ENCODE results near the gene SP5. TPM values are rescaled to one million over a fixed set of nuclear protein-coding genes. Genes with fewer than 3 reads are reported as not detected.
A peak's percentile ranks its signal among the peaks of the same experiment; 100 is the strongest.

Gene SP5
- total RNA-seq, 2 experiments from 2014 or later, result not detected

GRCh38 chr2:170736628-170737027 is 21.5 kb downstream of the SP5 start:
- no peaks in the 10 kb centered on the region for H3K4me1 Mint-ChIP-seq (ENCODE audit: low read depth)
- peaks cover 20% of the 10 kb centered on the region for H3K27me3 Mint-ChIP-seq
- no peaks in the 10 kb centered on the region for H3K36me3 Mint-ChIP-seq (ENCODE audit: low read depth)
- TF ChIP-seq CTCF (IDR thresholded peaks at IDR 0.05), result no peak
- no peaks in the 10 kb centered on the region for H3K4me1 ChIP-seq (ENCODE audit: insufficient read depth, low read length)
- peaks cover 5 to 9% of the 10 kb centered on the region in 2 experiments for H3K27me3 ChIP-seq (ENCODE audit: control insufficient read depth in 1 of 2, insufficient read depth in 2 of 2, low read length in 2 of 2)
- H3K27ac ChIP-seq (ENCODE audit: low read depth in 1 of 2, low read length in 2 of 2), result no peak overlapping the region
- peaks cover 0 to 5% of the 10 kb centered on the region in 2 experiments for H3K9me3 ChIP-seq (ENCODE audit: control insufficient read depth in 1 of 2, insufficient read depth in 1 of 2, low read length in 2 of 2)
- ATAC-seq (ENCODE audit: poor library complexity) (no peak), DNase-seq (peak in 1 of 14 experiments; percentile 3)
- CTCF ChIA-PET, result no interaction called here
- no peaks in the 10 kb centered on the region for H3K9me3 Mint-ChIP-seq
- H3K27ac Mint-ChIP-seq, result no peak overlapping the region
- H3K36me3 ChIP-seq (ENCODE audit: insufficient read depth, low read length), result no peaks in the 10 kb centered on the region
- H3K4me3 ChIP-seq (ENCODE audit: low read length), result no peak overlapping the region
- intact Hi-C loops (cut with DNase I, micrococcal nuclease), result loop anchor here in 1 of 2 experiments (5.0 kb wide), 1 partner anchor 76 kb away; no protein-coding TSS in a partner anchor
- no peak overlapping the region for H3K4me3 Mint-ChIP-seq
- POLR2A ChIA-PET, result no interaction called here

GRCh38 chr2:170737406-170737805 is 22.3 kb downstream of the SP5 start:
- Histone ChIP-seq H3K9me3 (ENCODE audit: control insufficient read depth in 1 of 2, insufficient read depth in 1 of 2, low read length in 2 of 2) (peaks cover 0 to 5% of the 10 kb centered on the region in 2 experiments), H3K4me1 (ENCODE audit: insufficient read depth, low read length) (no peaks in the 10 kb centered on the region), H3K27ac (ENCODE audit: low read depth in 1 of 2, low read length in 2 of 2) (no peak overlapping the region), H3K4me3 (ENCODE audit: low read length) (no peak overlapping the region), H3K27me3 (ENCODE audit: control insufficient read depth in 1 of 2, insufficient read depth in 2 of 2, low read length in 2 of 2) (peaks cover 5 to 10% of the 10 kb centered on the region in 2 experiments), H3K36me3 (ENCODE audit: insufficient read depth, low read length) (no peaks in the 10 kb centered on the region)
- ATAC-seq (ENCODE audit: poor library complexity), result no peak
- no peaks in the 10 kb centered on the region for H3K4me1 Mint-ChIP-seq (ENCODE audit: low read depth)
- no peak for DNase-seq
- H3K9me3 Mint-ChIP-seq, result no peaks in the 10 kb centered on the region
- no peak for TF ChIP-seq CTCF (IDR thresholded peaks at IDR 0.05)
- ChIA-PET POLR2A (no interaction called here), CTCF (no interaction called here)
- peaks cover 20% of the 10 kb centered on the region for H3K27me3 Mint-ChIP-seq
- no peaks in the 10 kb centered on the region for H3K36me3 Mint-ChIP-seq (ENCODE audit: low read depth)
- no peak overlapping the region for H3K4me3 Mint-ChIP-seq
- intact Hi-C loops (cut with DNase I, micrococcal nuclease), result loop anchor here in 1 of 2 experiments (5.0 kb wide), 1 partner anchor 75 kb away; no protein-coding TSS in a partner anchor
- no peak overlapping the region for H3K27ac Mint-ChIP-seq

GRCh38 chr2:170737821-170738220 is 22.7 kb downstream of the SP5 start:
- Mint-ChIP-seq H3K36me3 (ENCODE audit: low read depth) (no peaks in the 10 kb centered on the region), H3K27me3 (peaks cover 20% of the 10 kb centered on the region), H3K4me1 (ENCODE audit: low read depth) (no peaks in the 10 kb centered on the region), H3K4me3 (no peak overlapping the region), H3K9me3 (no peaks in the 10 kb centered on the region), H3K27ac (no peak overlapping the region)
- Histone ChIP-seq H3K36me3 (ENCODE audit: insufficient read depth, low read length) (no peaks in the 10 kb centered on the region), H3K27me3 (ENCODE audit: control insufficient read depth in 1 of 2, insufficient read depth in 2 of 2, low read length in 2 of 2) (peaks cover 5 to 10% of the 10 kb centered on the region in 2 experiments), H3K4me1 (ENCODE audit: insufficient read depth, low read length) (no peaks in the 10 kb centered on the region), H3K9me3 (ENCODE audit: control insufficient read depth in 1 of 2, insufficient read depth in 1 of 2, low read length in 2 of 2) (peaks cover 0 to 5% of the 10 kb centered on the region in 2 experiments), H3K4me3 (ENCODE audit: low read length) (no peak overlapping the region), H3K27ac (ENCODE audit: low read depth in 1 of 2, low read length in 2 of 2) (no peak overlapping the region)
- POLR2A ChIA-PET, result no interaction called here
- intact Hi-C loops (cut with DNase I, micrococcal nuclease), result loop anchor here in 1 of 2 experiments (5.0 kb wide), 1 partner anchor 74 kb away; no protein-coding TSS in a partner anchor
- ATAC-seq (ENCODE audit: poor library complexity), result no peak
- CTCF ChIA-PET, result no interaction called here
- no peak for DNase-seq
- no peak for TF ChIP-seq CTCF (IDR thresholded peaks at IDR 0.05)
